LNCaP clone FGC (cell line): ENCODE data around the gene HLA-DMB.

Source experiments
- DNase-seq: peaks from one replicate; pipeline ENCODE4 v3.0.0-alpha.2; 2011; ENCODE audit warnings: low read depth
- H3K4me3 ChIP-seq: 2 replicates; pipeline ENCODE4 v1.5.1; 2011; ENCODE audit warnings: mild to moderate bottlenecking, low read depth, low read length, control low read depth
- TF ChIP-seq, protein P1 (sequence below): IDR thresholded peaks from 2 replicates; pipeline ENCODE4 v1.5.1; 2012; ENCODE audit warnings: mild to moderate bottlenecking; ENCODE audit not compliant: control insufficient read depth, insufficient read depth; ENCODE audit errors: extremely low read depth

Gene HLA-DMB

DNA sequence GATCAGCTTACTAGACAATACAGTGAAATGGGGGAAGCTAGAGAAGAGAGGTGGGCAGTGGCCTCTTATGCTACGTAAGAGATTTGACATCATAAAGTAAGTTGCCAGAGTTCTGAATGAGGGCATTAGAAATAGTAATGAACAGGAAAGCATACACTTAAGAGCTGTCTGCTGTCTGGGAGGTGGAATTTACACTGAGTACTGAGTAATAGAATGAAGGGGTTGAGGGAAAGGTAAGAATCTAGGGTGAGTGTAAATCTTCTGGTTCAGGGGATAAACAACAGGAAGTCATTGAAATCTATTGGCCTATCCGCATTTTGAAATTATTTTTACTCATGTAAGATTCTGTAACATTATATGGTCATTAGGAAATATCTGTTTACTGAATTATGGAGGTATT, 35.8 kb downstream of the HLA-DMB start:
- DNase-seq = no peak
- no peak overlapping the region for H3K4me3 ChIP-seq
- TF ChIP-seq, protein P1, sequence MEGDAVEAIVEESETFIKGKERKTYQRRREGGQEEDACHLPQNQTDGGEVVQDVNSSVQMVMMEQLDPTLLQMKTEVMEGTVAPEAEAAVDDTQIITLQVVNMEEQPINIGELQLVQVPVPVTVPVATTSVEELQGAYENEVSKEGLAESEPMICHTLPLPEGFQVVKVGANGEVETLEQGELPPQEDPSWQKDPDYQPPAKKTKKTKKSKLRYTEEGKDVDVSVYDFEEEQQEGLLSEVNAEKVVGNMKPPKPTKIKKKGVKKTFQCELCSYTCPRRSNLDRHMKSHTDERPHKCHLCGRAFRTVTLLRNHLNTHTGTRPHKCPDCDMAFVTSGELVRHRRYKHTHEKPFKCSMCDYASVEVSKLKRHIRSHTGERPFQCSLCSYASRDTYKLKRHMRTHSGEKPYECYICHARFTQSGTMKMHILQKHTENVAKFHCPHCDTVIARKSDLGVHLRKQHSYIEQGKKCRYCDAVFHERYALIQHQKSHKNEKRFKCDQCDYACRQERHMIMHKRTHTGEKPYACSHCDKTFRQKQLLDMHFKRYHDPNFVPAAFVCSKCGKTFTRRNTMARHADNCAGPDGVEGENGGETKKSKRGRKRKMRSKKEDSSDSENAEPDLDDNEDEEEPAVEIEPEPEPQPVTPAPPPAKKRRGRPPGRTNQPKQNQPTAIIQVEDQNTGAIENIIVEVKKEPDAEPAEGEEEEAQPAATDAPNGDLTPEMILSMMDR = no peak

DNA sequence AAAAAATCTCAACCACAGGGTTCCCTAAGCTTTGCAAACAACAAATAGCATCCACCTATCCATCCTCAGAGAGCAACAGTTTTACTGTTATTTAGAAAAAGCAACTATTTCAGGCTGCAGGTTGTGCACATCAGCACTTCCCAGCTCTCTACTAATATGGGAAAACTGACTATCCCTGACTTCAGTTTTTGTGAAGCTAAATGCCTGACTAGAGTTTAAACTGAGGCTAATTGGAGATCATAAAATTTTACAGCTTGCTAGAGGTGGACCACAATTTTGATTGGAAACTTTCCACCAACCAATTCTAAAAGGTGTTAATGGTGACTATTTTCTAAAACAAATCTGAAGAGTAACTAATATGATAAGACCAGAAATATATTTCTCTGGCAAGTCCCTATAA, 36.9 kb downstream of the HLA-DMB start:
- TF ChIP-seq, protein P1 = no peak
- no peak for DNase-seq
- no peak overlapping the region for H3K4me3 ChIP-seq

DNA sequence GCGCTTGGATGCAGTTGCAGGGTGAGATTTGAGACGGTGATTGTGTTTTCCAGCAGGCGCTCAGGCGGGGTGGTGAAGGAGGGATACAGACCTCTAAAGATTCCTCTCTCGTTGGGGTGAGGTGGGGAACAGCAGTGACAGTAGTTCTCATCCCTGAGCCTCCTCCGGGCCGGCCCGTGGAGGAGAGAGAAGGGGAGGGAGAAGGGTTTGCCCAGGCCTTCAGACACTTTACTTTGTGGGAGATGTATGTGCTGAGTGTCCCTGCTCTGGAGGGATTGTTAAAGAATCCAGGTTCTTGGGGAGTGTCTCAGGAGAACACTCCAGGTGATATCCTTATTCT, 45.9 kb downstream of the HLA-DMB start:
- TF ChIP-seq, protein P1 = no peak
- H3K4me3 ChIP-seq = peak overlapping the region; percentile 78
- no peak for DNase-seq

DNA sequence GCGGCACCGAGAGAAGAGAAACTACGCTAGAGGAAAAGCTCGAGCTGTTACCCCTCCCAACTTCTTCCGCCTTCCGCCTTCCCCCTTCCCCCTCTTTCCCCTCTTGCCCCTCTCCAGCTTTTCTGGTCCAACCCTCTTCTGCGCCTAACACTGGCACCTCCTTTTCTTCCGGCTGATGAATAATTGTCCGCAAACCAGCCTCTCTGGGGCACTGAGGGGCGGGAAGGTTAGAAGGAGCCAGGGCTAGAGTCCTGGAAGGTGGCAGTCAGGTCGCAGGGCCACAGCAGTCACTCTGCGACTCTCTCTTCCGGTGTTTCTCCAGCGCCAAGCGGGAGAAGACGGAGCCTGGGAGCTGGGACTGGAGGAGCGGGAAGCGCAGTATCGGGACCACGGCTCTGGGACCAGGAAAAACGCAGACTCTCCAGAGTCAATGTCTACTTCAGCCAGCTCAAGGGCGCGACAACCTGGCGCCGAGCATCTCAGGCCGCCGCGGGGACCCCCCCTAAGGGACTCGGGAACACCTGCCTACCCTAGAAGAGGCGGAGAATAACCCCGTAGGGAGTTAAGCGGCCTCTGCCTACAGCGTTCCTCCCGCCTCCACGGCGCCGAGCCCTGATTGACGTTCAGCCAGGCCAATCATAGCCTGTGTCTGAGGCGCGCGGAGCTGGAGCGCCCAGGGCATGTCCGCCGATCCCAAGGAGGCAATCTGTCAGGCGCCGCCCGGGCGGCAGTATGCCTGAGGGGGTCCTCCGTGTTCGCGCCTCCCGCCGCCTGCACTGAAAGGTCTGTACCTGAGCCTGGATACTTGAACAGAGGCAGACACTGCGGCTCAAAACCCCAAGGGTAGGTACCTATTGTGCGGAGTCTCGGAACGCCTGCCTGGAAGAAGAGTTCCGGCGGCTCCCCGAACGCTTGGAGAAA, 46.5 kb downstream of the HLA-DMB start:
- peak overlapping the region; percentile 78 for H3K4me3 ChIP-seq
- DNase-seq = peak; percentile 77

DNA sequence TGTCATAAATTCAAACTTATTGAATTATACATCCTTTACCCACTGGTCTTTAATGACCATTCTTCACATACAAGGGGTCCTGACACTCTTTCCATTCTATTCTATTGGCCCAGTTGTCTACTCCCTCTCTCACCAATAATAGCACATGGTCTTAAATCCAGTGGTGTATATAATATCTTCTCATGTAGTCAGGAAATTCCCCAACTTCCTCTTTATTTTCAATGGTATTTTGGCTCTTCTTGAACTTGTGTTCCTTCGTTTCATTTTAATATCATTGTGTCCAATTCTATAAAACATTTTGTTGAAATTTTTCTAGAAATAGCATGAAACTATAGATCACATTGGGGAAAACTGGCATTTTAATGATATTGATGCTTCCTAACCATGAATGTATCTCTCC, 50.0 kb downstream of the HLA-DMB start:
- H3K4me3 ChIP-seq = no peak overlapping the region
- TF ChIP-seq, protein P1 = no peak
- no peak for DNase-seq

More for the DNA sequence above, 46.5 kb downstream of the HLA-DMB start:
- TF ChIP-seq, protein P1 = no peak

DNA sequence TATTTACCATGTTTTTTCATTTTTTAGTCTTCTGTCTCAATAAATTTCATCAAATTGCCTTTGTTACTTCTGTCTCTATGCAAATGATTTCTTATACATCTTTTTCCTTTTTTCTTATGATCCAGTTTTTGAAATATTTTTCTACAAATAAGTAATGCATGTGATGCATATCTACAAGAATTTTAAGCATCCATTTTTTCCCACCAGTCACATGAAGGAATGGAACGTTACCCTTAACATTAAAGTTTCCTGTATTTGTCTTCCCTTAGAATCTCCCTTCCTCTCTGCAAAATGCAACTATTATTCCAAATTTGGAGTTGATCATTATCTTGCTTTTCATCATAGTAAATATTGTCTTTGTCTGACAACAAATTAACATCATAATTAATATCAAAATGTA, 51.3 kb downstream of the HLA-DMB start:
- DNase-seq = no peak
- no peak overlapping the region for H3K4me3 ChIP-seq
- TF ChIP-seq, protein P1 = no peak

DNA sequence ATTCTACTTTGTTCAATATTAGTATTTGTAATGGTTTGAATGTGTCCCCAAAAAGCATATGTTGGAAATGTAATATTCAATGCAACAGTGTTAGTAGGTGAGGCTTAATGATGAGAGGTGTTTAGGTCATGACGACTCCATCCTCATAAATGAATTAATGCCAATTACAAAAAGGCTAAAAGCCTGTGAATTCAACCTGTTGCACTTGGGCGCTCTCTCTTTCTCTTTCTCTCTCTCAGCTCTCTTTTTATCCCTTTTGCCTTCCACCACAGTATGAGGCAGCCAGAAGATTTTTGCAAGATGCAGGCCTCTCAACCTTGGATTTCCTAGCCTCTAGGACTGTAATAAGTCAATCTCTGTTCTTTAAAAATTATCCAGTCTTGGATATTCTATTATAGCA, 52.3 kb downstream of the HLA-DMB start:
- TF ChIP-seq, protein P1 = no peak
- H3K4me3 ChIP-seq = no peak overlapping the region
- no peak for DNase-seq
